Measurements from ENCODE around the gene CADM2.
"Not testable (repeated sequence)": the region's sequence is repeated elsewhere in the genome, so short reads cannot be mapped to it uniquely, and the experiment has no call there.

CADM2 gene

GRCh38 chr3:85077018-85077417, 118.2 kb downstream of the CADM2 start:
- no peak for DNase-seq (ENCODE audit: low spot score)

- DNase-seq (ENCODE audit: low spot score) = no peak
Observed at GRCh38 chr3:85081191-85081906, 122.6 kb downstream of the CADM2 start.

GRCh38 chr3:85090495-85090894, 131.7 kb downstream of the CADM2 start:
- no peak for DNase-seq (ENCODE audit: low spot score)

GRCh38 chr3:85100316-85100715, 141.5 kb downstream of the CADM2 start:
- no peak for DNase-seq (ENCODE audit: low spot score)

GRCh38 chr3:85102781-85103180, 144.0 kb downstream of the CADM2 start:
- no peak for DNase-seq (ENCODE audit: low spot score)

GRCh38 chr3:85110393-85110792, 151.6 kb downstream of the CADM2 start:
- DNase-seq (ENCODE audit: low spot score) = no peak

- DNase-seq (ENCODE audit: low spot score) = no peak
Observed at GRCh38 chr3:85120879-85121278, 162.1 kb downstream of the CADM2 start.

GRCh38 chr3:85132864-85133263, 174.1 kb downstream of the CADM2 start:
- not testable (repeated sequence) for DNase-seq (ENCODE audit: low spot score)

- DNase-seq (ENCODE audit: low spot score) = not testable (repeated sequence)
Observed at GRCh38 chr3:85133691-85134420, 175.1 kb downstream of the CADM2 start.

- no peak for DNase-seq (ENCODE audit: low spot score)
Observed at GRCh38 chr3:85142626-85143025, 183.8 kb downstream of the CADM2 start.

GRCh38 chr3:85148036-85148435, 189.2 kb downstream of the CADM2 start:
- no peak for DNase-seq (ENCODE audit: low spot score)

- no peak for DNase-seq (ENCODE audit: low spot score)
Observed at GRCh38 chr3:85151555-85151954, 192.8 kb downstream of the CADM2 start.

- not testable (repeated sequence) for DNase-seq (ENCODE audit: low spot score)
Observed at GRCh38 chr3:85153279-85153678, 194.5 kb downstream of the CADM2 start.

GRCh38 chr3:85159376-85159775, 200.6 kb downstream of the CADM2 start:
- no peak for DNase-seq (ENCODE audit: low spot score)

- DNase-seq (ENCODE audit: low spot score) = no peak
Observed at GRCh38 chr3:85161544-85161943, 202.8 kb downstream of the CADM2 start.

- DNase-seq (ENCODE audit: low spot score) = no peak
Observed at GRCh38 chr3:85162905-85163304, 204.1 kb downstream of the CADM2 start.

- DNase-seq (ENCODE audit: low spot score) = no peak
Observed at GRCh38 chr3:85164436-85164835, 205.6 kb downstream of the CADM2 start.

GRCh38 chr3:85167576-85167975, 208.8 kb downstream of the CADM2 start:
- DNase-seq (ENCODE audit: low spot score) = no peak

GRCh38 chr3:85170646-85171045, 211.9 kb downstream of the CADM2 start:
- no peak for DNase-seq (ENCODE audit: low spot score)

- DNase-seq (ENCODE audit: low spot score) = no peak
Observed at GRCh38 chr3:85171976-85172375, 213.2 kb downstream of the CADM2 start.

- DNase-seq (ENCODE audit: low spot score) = no peak
Observed at GRCh38 chr3:85176799-85177198, 218.0 kb downstream of the CADM2 start.

GRCh38 chr3:85182975-85183752, 224.4 kb downstream of the CADM2 start:
- DNase-seq (ENCODE audit: low spot score) = no peak

GRCh38 chr3:85185495-85185894, 226.7 kb downstream of the CADM2 start:
- no peak for DNase-seq (ENCODE audit: low spot score)

All from AG20443 (cell line).